ENCODE measurements around the gene RASGRF2. TPM values are rescaled to one million over a fixed set of nuclear protein-coding genes. Genes with fewer than 3 reads are reported as not detected.

The RASGRF2 gene
- polyA plus RNA-seq, 2 of the 4 experiments (the other 2 are of a cell fraction) = 1.4 to 2.1 TPM

GRCh38 chr5:80961376-80962281 lies 1.5 kb downstream of the RASGRF2 start:
- WGBS (ENCODE audit: missing lambda C conversion rate) = 53% methylated on average over 18 of the region's 18 CpGs
- FAIRE-seq = no peak
- Histone ChIP-seq H3K4me1 (peaks cover 26% of the 10 kb centered on the region; the same call in 2 of the 3 replicates), H3K4me3 (peak overlapping the region; percentile 54), H3K27ac (peak overlapping the region; percentile 58 to 87; a peak in 4 of 6 replicates), H3K9me3 (no peaks in the 10 kb centered on the region), H3K4me2 (peak overlapping the region; percentile 93)
- ChIA-PET CTCF (interaction anchor here (0.6 to 4.0 kb wide), 7 partner anchors 17 to 274 kb away, joined by 3 to 22 read pairs (median 3); no protein-coding TSS in a partner anchor), POLR2A (no interaction called here)
- DNase-seq (ENCODE audit: low read depth in 1 of 2, low spot score in 1 of 2) = no peak
- ATAC-seq = peak; percentile 15 to 27; a peak in 4 of 6 replicates
- TF ChIP-seq HOXB5 (CRISPR knock-in tag; IDR thresholded peaks at IDR 0.05) = no peak
- peak; percentile 75; the same call in 1 of the 2 replicates for TF ChIP-seq CBX8 (IDR thresholded peaks at IDR 0.05)
- TF ChIP-seq CEBPB (IDR thresholded peaks at IDR 0.05) = peak in 1 of 2 experiments; percentile 46; a peak in 1 of 4 replicates

DNA sequence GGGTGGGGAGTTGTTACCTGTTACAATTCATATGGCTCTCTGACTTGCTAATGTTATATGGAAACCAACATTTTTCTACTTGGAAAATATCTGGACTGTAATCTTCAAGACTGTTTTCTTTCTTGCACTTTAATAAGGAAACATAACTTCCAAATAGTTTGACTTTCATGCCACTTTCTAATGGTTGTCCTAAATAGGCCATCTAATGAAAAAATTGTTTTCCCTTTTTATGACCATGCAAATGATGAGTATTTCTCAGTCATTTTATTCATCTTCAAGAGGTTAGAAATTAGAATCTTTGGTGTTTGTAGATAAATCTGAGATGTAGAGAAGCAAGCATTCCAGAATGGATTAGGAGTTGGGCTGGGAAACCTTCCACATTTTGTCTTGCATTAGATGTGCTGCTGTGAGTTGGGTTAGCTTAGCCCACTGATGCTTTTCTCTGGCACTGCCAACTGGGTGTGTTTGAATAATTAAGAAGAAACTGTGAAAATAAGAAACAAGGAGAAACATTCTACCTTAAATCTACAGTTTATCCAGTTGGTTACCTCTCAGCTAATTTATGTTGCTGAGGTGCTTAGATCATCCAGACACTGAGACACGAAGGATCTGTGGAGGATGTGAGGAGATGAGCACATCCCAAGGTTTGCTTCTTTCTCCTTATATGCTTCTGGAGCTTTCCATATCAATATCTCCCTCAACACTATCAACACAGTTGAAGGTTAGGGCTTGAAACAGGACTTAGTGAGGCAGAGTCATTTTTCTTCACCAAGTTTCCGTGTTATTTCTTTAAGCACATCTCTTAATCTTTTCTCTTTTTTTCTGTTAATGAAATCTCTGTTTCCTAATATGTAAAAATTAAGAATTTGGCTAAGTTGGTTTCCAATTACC lies 2.7 kb downstream of the RASGRF2 start:
- Histone ChIP-seq H3K27ac (0 out of 6 replicates have a peak overlapping the region, but pooled peaks of 1 of the 2 experiments have one; percentile 14), H3K9me3 (no peaks in the 10 kb centered on the region), H3K4me2 (0 out of 3 replicates have a peak overlapping the region, but pooled peaks have one; percentile 62), H3K4me3 (no peak overlapping the region), H3K4me1 (peaks cover 38% of the 10 kb centered on the region)
- DNase-seq (ENCODE audit: low read depth in 1 of 2, low spot score in 1 of 2) = no peak
- no peak for ATAC-seq
- TF ChIP-seq POLR2A (IDR thresholded peaks at IDR 0.05; ENCODE audit: low read length) (no peak), RNF2 (IDR thresholded peaks at IDR 0.05; ENCODE audit: borderline replicate concordance, low read depth) (no peak), REST (IDR thresholded peaks at IDR 0.05) (no peak), KDM1A (IDR thresholded peaks at IDR 0.05; ENCODE audit: low read depth) (no peak), ELK1 (IDR thresholded peaks at IDR 0.05; ENCODE audit: low read depth, low read length) (no peak), PBX3 (IDR thresholded peaks at IDR 0.05) (no peak), JUN (IDR thresholded peaks at IDR 0.05) (no peak), HOXA7 (CRISPR knock-in tag; IDR thresholded peaks at IDR 0.05) (no peak), CEBPB (IDR thresholded peaks at IDR 0.05) (no peak), CHD4 (IDR thresholded peaks at IDR 0.05; ENCODE audit: borderline replicate concordance) (no peak), TFCP2L1 (CRISPR knock-in tag; IDR thresholded peaks at IDR 0.05) (no peak)
- TF ChIP-seq, protein P1, sequence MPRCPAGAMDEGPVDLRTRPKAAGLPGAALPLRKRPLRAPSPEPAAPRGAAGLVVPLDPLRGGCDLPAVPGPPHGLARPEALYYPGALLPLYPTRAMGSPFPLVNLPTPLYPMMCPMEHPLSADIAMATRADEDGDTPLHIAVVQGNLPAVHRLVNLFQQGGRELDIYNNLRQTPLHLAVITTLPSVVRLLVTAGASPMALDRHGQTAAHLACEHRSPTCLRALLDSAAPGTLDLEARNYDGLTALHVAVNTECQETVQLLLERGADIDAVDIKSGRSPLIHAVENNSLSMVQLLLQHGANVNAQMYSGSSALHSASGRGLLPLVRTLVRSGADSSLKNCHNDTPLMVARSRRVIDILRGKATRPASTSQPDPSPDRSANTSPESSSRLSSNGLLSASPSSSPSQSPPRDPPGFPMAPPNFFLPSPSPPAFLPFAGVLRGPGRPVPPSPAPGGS (IDR thresholded peaks at IDR 0.05) = no peak
- TF ChIP-seq, protein P2, sequence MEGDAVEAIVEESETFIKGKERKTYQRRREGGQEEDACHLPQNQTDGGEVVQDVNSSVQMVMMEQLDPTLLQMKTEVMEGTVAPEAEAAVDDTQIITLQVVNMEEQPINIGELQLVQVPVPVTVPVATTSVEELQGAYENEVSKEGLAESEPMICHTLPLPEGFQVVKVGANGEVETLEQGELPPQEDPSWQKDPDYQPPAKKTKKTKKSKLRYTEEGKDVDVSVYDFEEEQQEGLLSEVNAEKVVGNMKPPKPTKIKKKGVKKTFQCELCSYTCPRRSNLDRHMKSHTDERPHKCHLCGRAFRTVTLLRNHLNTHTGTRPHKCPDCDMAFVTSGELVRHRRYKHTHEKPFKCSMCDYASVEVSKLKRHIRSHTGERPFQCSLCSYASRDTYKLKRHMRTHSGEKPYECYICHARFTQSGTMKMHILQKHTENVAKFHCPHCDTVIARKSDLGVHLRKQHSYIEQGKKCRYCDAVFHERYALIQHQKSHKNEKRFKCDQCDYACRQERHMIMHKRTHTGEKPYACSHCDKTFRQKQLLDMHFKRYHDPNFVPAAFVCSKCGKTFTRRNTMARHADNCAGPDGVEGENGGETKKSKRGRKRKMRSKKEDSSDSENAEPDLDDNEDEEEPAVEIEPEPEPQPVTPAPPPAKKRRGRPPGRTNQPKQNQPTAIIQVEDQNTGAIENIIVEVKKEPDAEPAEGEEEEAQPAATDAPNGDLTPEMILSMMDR (IDR thresholded peaks at IDR 0.05) = no peak
- TF ChIP-seq, protein P3, sequence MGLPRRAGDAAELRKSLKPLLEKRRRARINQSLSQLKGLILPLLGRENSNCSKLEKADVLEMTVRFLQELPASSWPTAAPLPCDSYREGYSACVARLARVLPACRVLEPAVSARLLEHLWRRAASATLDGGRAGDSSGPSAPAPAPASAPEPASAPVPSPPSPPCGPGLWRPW (IDR thresholded peaks at IDR 0.05) = no peak
- no peak for FAIRE-seq
- ChIA-PET CTCF (interaction anchor here (0.6 kb wide), 1 partner anchor 499 kb away, joined by 3 read pairs; no protein-coding TSS in a partner anchor), POLR2A (no interaction called here)
- 81% methylated on average over 2 of the region's 2 CpGs for WGBS (ENCODE audit: missing lambda C conversion rate)

Measured in A549 (cell line).